ENCODE results near the gene PACSIN3. TPM values are rescaled to one million over a fixed set of nuclear protein-coding genes. Genes with fewer than 3 reads are reported as not detected.

Gene PACSIN3
- total RNA-seq, 1 donor from 2014 or later = 28.6 TPM

DNA sequence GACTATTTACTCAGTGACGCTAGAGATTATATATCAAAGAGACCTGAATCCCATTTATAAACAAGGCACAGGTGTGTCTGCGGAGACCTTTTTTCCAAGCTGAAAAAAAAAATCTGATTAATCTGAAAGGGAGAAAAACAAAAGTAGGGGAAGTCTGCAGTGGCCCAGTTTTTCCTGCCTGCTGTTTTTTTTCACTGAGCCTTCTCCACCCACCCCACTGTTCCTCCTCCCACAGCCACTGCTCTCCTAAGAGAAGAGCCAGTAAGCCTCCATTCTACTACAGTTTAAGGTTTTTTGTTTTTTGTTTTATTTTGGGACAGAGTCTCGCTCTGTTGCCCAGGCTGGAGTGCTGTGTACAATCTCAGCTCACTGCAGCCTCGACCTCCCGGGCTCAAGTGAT lies 28.0 kb downstream of the PACSIN3 start:
- no peaks in the 10 kb centered on the region for H3K27me3 ChIP-seq (ENCODE audit: low read depth)
- no peak overlapping the region for H3K27ac ChIP-seq
- no peak for ATAC-seq
- intact Hi-C loops (cut with DNase I) = no loop called here
- TF ChIP-seq, protein P1, sequence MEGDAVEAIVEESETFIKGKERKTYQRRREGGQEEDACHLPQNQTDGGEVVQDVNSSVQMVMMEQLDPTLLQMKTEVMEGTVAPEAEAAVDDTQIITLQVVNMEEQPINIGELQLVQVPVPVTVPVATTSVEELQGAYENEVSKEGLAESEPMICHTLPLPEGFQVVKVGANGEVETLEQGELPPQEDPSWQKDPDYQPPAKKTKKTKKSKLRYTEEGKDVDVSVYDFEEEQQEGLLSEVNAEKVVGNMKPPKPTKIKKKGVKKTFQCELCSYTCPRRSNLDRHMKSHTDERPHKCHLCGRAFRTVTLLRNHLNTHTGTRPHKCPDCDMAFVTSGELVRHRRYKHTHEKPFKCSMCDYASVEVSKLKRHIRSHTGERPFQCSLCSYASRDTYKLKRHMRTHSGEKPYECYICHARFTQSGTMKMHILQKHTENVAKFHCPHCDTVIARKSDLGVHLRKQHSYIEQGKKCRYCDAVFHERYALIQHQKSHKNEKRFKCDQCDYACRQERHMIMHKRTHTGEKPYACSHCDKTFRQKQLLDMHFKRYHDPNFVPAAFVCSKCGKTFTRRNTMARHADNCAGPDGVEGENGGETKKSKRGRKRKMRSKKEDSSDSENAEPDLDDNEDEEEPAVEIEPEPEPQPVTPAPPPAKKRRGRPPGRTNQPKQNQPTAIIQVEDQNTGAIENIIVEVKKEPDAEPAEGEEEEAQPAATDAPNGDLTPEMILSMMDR (IDR thresholded peaks at IDR 0.05) = no peak
- H3K9me3 ChIP-seq = no peaks in the 10 kb centered on the region
- H3K36me3 ChIP-seq = peaks cover 23% of the 10 kb centered on the region
- no peaks in the 10 kb centered on the region for H3K4me1 ChIP-seq
- no peak overlapping the region for H3K4me3 ChIP-seq
- DNase-seq = no peak

DNA sequence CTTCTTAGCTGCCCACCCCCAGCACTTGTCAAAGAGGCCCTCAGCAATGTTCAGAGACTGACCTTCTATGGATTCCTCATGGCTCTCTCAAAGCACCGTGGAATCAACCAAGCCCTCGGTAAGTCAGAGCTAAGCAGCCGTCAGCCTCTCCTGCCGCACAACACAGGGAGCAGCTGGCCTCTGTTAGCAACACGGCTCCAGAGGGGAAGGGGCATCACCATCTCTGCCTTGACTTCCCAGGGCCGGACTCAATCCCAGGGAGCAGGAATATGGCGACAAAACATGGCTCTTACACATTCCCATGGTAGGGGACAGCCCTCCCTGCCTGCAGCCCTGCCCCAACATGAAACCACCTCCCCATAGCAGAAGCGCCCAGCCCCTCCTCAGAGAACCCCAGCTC lies 28.4 kb downstream of the PACSIN3 start:
- H3K4me3 ChIP-seq = no peak overlapping the region
- ATAC-seq (no peak), DNase-seq (no peak)
- intact Hi-C loops (cut with DNase I) = no loop called here
- H3K27ac ChIP-seq = no peak overlapping the region
- H3K36me3 ChIP-seq = peaks cover 23% of the 10 kb centered on the region
- H3K27me3 ChIP-seq (ENCODE audit: low read depth) = no peaks in the 10 kb centered on the region
- TF ChIP-seq, protein P1 (IDR thresholded peaks at IDR 0.05) = no peak
- H3K4me1 ChIP-seq = no peaks in the 10 kb centered on the region
- no peaks in the 10 kb centered on the region for H3K9me3 ChIP-seq

DNA sequence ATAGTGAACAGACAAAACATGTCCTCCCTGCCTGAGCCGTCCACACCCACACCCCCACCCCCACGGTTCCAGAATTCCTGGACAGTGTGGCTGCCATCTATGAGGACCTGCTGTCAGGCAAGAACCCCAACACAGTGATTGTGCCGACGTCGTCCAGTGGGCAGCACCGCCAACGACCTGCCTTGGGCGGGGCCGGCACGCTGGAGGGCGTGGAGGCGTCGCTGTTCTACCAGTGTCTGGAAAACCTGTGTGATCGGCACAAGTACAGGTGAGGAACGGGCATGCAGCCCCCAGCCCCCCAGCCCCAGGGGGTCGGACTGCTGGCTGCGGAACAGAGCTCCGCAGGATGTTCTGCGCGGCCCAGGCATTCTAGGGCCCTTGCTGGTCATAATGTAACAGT lies 29.3 kb downstream of the PACSIN3 start:
- Histone ChIP-seq H3K27ac (no peak overlapping the region), H3K4me3 (no peak overlapping the region), H3K4me1 (no peaks in the 10 kb centered on the region), H3K27me3 (ENCODE audit: low read depth) (no peaks in the 10 kb centered on the region), H3K9me3 (no peaks in the 10 kb centered on the region), H3K36me3 (peaks cover 21% of the 10 kb centered on the region)
- intact Hi-C loops (cut with DNase I) = no loop called here
- ATAC-seq (no peak), DNase-seq (no peak)
- TF ChIP-seq, protein P1 (IDR thresholded peaks at IDR 0.05) = no peak

DNA sequence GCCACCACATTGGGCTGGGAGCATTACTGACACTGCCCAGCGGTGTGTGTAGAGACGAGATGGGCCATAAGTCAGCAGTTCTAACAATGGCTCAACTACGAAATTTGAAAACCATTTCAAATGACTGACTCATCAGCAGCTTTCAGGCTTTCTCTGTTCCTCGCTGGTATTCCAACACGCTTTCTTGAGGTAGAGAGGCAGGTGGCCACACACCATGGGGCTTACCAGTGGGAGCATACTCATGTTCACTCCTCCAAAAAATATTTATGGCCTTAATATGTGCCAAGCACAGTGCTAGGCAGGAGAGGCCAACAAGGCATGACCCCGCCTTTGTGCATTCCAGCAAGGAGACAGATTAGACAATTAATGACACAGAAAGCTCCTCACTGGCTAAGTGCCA lies 29.9 kb downstream of the PACSIN3 start:
- peaks cover 19% of the 10 kb centered on the region for H3K36me3 ChIP-seq
- H3K9me3 ChIP-seq = no peaks in the 10 kb centered on the region

DNA sequence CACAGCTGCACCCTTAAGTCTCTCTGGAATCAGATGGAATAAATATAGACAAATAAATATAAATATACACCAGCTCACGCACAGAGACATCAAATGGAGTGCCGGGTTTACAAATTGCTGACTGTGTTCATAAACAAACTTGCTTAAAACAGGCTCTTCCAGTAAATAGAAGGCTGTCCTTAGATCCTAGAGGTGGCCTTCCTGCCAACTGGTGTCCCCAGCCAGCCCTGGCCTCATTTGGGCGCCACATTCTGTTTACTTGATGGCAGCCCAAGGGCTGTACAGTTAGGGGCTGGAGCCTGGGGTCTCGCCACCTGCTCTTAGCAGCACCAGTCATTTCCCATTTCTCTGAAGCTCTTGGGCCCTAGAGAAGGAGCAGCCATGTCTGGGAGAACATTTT lies 30.4 kb downstream of the PACSIN3 start:
- no peaks in the 10 kb centered on the region for H3K27me3 ChIP-seq (ENCODE audit: low read depth)
- H3K9me3 ChIP-seq = no peaks in the 10 kb centered on the region
- intact Hi-C loops (cut with DNase I) = no loop called here
- TF ChIP-seq, protein P1 (IDR thresholded peaks at IDR 0.05) = no peak
- H3K4me3 ChIP-seq = no peak overlapping the region
- no peaks in the 10 kb centered on the region for H3K4me1 ChIP-seq
- no peak overlapping the region for H3K27ac ChIP-seq
- ATAC-seq (no peak), DNase-seq (no peak)
- H3K36me3 ChIP-seq = peaks cover 19% of the 10 kb centered on the region

More for the DNA sequence above, 29.9 kb downstream of the PACSIN3 start:
- TF ChIP-seq, protein P1 (IDR thresholded peaks at IDR 0.05) = no peak
- Histone ChIP-seq H3K27me3 (ENCODE audit: low read depth) (no peaks in the 10 kb centered on the region), H3K4me1 (no peaks in the 10 kb centered on the region), H3K4me3 (no peak overlapping the region), H3K27ac (no peak overlapping the region)
- ATAC-seq (no peak), DNase-seq (no peak)
- intact Hi-C loops (cut with DNase I) = no loop called here

Data from lower lobe of right lung (tissue), 2 donors.